NOMO-1 treated with dmso at 0.1 percent for 144 hours (cell line): ENCODE data around the gene SPATA20.

Source experiments
- DNase-seq: peaks from one replicate; lab custom pipeline; 2025; ENCODE audit not compliant: unreplicated experiment; lab: John Stamatoyannopoulos, UW

The SPATA20 gene

GRCh38 chr17:50594128-50594823 is 47.3 kb downstream of the SPATA20 start:
- DNase-seq = no peak

DNA sequence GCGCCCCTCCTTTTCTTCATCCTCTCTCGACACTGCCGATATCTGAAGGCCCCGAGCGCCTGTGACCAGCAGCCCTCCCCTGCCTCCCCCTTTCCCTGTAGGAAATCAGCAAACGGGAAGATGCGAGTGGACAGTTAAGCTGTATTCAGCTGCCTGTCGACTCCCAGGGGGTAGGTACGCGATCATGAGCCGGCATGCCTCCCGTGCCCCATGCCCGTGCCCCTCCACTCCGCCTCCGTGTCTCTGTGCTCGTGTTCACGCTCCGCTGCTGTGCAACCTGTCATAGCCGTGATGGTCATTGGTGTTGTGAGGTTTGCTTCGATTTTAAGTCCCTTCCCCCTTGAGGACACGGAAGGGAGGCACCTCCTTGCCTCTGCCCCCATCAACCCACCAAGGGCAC is 47.9 kb downstream of the SPATA20 start:
- DNase-seq = no peak

GRCh38 chr17:50596191-50597037 is 49.4 kb downstream of the SPATA20 start:
- no peak for DNase-seq

- no peak for DNase-seq
These were observed 51.5 kb downstream of the SPATA20 start for GRCh38 chr17:50598487-50598886.

DNA sequence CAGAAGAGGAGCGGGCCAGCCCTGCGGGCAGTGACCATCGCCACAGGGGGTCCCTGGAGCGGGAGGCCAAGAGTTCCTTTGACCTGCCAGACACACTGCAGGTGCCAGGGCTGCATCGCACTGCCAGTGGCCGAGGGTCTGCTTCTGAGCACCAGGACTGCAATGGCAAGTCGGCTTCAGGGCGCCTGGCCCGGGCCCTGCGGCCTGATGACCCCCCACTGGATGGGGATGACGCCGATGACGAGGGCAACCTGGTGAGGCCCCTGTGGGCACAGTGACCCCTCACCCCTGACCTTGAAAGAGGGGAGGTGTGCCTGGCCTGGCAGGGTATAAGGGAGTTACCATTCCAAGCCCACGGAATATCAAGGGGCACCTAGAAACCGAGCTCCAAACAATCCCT is 52.6 kb downstream of the SPATA20 start:
- DNase-seq = no peak

- no peak for DNase-seq
These were observed 54.9 kb downstream of the SPATA20 start for GRCh38 chr17:50601823-50602375.

DNA sequence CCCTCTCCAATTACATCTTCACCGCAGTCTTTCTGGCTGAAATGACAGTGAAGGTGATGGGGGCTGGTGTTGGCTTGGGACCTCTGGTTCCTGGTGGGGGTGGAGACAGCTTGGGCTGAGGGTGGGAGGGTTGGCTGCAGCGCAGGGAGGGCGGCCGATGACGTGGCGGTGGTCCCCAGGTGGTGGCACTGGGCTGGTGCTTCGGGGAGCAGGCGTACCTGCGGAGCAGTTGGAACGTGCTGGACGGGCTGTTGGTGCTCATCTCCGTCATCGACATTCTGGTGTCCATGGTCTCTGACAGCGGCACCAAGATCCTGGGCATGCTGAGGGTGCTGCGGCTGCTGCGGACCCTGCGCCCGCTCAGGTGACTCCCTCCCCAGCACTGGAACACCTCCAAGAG is 55.9 kb downstream of the SPATA20 start:
- no peak for DNase-seq

DNA sequence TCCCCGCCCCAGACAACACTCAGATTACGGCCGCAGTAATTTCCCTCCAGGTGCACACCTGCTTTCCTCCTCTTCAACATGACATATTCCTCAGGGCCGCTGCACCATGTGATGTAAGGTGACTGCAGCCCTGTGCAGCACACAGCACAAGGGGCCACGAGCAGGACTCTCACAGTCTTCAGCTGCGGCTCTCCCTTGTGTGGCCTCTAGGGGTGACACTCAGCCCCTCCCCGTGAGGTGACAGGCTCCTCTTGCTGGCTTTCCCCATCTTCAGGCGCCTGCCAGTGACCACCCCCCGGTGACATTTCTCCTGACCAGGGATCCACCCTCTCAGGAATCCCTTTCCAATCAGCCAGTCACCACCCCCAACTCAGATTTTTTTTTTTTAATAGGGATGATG is 56.4 kb downstream of the SPATA20 start:
- DNase-seq = no peak

- DNase-seq = no peak
These were observed 57.5 kb downstream of the SPATA20 start for GRCh38 chr17:50604513-50604912.

- DNase-seq = no peak
These were observed 58.5 kb downstream of the SPATA20 start for GRCh38 chr17:50605429-50605828.
